SU-DHL-6 (cell line): ENCODE data around the gene C2orf92.

Source experiments
- H2AFZ ChIP-seq: fragments of 200-600 bp; sonication (generic); 2 replicates; pipeline ENCODE4 v1.6.1; 2014; ENCODE audit warnings: low read depth, mild to moderate bottlenecking, moderate library complexity, mixed read lengths, antibody characterized with exemption, low read length; ENCODE audit not compliant: severe bottlenecking
- H3F3A ChIP-seq: fragments of 200-600 bp; shearing (Covaris generic); 2 replicates; pipeline ENCODE4 v1.6.0; 2016; ENCODE audit warnings: antibody characterized with exemption, mild to moderate bottlenecking; ENCODE audit not compliant: insufficient read depth
- H3K27ac ChIP-seq: fragments of 200-600 bp; sonication (generic); 2 replicates; pipeline ENCODE4 v1.5.1; 2016; ENCODE audit warnings: low read depth, mild to moderate bottlenecking, low read length, moderate library complexity, mixed read lengths
- H3K27me3 ChIP-seq: fragments of 200-600 bp; sonication (generic), shearing (Covaris generic); 2 replicates; pipeline ENCODE4 v1.6.0; 2014; ENCODE audit warnings: mild to moderate bottlenecking, low read length
- H3K36me3 ChIP-seq: fragments of 200-600 bp; sonication (generic); 2 replicates; pipeline ENCODE4 v1.6.1; 2014; ENCODE audit warnings: mild to moderate bottlenecking, low read length, mixed read lengths
- H3K4me2 ChIP-seq: fragments of 300-600, 200-600 bp; shearing (Covaris generic), sonication (generic); 2 replicates; pipeline ENCODE4 v1.6.0; 2014; ENCODE audit warnings: low read length, low read depth, mild to moderate bottlenecking; ENCODE audit not compliant: poor library complexity, severe bottlenecking
- H3K4me3 ChIP-seq: fragments of 200-600 bp; sonication (generic); 2 replicates; pipeline ENCODE4 v1.5.1; 2014; ENCODE audit warnings: antibody characterized with exemption, low read length, mild to moderate bottlenecking, mixed read lengths; ENCODE audit not compliant: insufficient read depth, poor library complexity, severe bottlenecking
- H3K79me2 ChIP-seq: fragments of 200-600 bp; sonication (generic); 2 replicates; pipeline ENCODE4 v1.6.1; 2014; ENCODE audit warnings: mild to moderate bottlenecking, low read length, moderate library complexity; ENCODE audit not compliant: insufficient read depth
- H3K9ac ChIP-seq: fragments of 200-600 bp; sonication (generic); 2 replicates; pipeline ENCODE4 v1.7.0; 2014; ENCODE audit warnings: mild to moderate bottlenecking, low read length
- H3K9me2 ChIP-seq: fragments of 200-600 bp; sonication (generic); replicated peaks from 2 replicates; pipeline ENCODE4 v1.6.1; 2014; ENCODE audit warnings: low read length; ENCODE audit not compliant: insufficient read depth
- H3K9me3 ChIP-seq: fragments of 200-600 bp; sonication (generic); 2 replicates; pipeline ENCODE4 v1.6.1; 2014; ENCODE audit warnings: low read length, mixed read lengths; ENCODE audit not compliant: insufficient read depth
- H4K20me1 ChIP-seq: fragments of 200-600 bp; sonication (generic); 2 replicates; pipeline ENCODE4 v1.6.1; 2014; ENCODE audit warnings: low read depth, mild to moderate bottlenecking, antibody characterized with exemption, low read length, moderate library complexity, mixed read lengths
- EZH2phosphoT487 ChIP-seq: fragments of 200-600 bp; sonication (generic), shearing (Covaris generic); conservative IDR thresholded peaks from 2 replicates; pipeline ENCODE4 v1.6.1; 2018; ENCODE audit warnings: mild to moderate bottlenecking, antibody characterized with exemption, low read length, moderate library complexity, mixed read lengths
- TF ChIP-seq, protein P1 (sequence below): fragments of 200-600 bp; sonication (generic); IDR thresholded peaks from one replicate; pipeline ENCODE4 v1.5.1; 2017; ENCODE audit warnings: antibody characterized with exemption, mild to moderate bottlenecking, low read length, moderate library complexity; ENCODE audit not compliant: insufficient read depth, poor library complexity, severe bottlenecking

C2orf92 gene

DNA sequence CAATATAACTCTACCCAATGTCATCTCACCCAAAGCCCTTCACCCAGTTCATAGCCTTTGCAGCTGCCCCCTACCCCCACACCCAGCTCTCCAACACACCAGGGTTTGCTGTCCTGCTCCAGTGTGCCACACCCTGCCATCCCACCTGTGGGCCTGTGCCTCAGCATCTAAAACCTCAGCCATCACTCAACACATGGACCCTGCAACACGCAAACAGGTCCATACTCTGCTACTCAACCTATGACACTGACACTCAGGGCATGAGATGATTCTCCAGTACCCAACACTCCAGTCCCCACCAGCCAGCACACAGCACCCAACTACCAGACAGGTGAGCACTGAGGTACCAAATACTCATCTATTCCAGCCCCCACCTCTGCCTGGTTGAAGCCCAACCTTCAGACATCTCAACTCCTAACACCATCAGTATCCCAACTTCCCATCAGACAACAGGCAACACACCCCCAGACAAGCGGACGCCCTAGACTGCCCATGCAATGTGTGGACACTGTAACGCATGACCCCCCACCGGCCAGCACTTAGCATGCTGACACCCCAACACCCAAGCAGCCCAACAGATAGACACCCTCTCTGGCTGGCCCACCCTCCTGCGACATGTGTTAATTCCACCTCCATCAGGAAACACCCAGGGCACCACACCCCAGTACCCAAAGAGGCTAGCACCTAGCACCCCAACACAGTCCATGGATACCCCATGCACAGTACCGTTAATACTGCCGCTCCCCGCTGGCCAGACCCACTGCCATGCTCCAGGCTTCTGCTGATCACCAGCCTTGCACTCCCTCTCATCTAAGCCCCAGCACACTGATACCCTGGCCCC, 68.9 kb downstream of the C2orf92 start:
- Histone ChIP-seq H3K36me3 (no peaks in the 10 kb centered on the region), H4K20me1 (no peaks in the 10 kb centered on the region), H2AFZ (no peak overlapping the region), H3K9me3 (no peaks in the 10 kb centered on the region), H3F3A (no peaks in the 10 kb centered on the region), H3K79me2 (no peaks in the 10 kb centered on the region), H3K4me2 (no peak overlapping the region), H3K9ac (no peak overlapping the region), H3K9me2 (no peaks in the 10 kb centered on the region), H3K27me3 (no peaks in the 10 kb centered on the region), H3K4me3 (no peak overlapping the region), H3K27ac (no peak overlapping the region)
- TF ChIP-seq, protein P1, sequence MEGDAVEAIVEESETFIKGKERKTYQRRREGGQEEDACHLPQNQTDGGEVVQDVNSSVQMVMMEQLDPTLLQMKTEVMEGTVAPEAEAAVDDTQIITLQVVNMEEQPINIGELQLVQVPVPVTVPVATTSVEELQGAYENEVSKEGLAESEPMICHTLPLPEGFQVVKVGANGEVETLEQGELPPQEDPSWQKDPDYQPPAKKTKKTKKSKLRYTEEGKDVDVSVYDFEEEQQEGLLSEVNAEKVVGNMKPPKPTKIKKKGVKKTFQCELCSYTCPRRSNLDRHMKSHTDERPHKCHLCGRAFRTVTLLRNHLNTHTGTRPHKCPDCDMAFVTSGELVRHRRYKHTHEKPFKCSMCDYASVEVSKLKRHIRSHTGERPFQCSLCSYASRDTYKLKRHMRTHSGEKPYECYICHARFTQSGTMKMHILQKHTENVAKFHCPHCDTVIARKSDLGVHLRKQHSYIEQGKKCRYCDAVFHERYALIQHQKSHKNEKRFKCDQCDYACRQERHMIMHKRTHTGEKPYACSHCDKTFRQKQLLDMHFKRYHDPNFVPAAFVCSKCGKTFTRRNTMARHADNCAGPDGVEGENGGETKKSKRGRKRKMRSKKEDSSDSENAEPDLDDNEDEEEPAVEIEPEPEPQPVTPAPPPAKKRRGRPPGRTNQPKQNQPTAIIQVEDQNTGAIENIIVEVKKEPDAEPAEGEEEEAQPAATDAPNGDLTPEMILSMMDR: no peak
- no peak for TF ChIP-seq EZH2phosphoT487

DNA sequence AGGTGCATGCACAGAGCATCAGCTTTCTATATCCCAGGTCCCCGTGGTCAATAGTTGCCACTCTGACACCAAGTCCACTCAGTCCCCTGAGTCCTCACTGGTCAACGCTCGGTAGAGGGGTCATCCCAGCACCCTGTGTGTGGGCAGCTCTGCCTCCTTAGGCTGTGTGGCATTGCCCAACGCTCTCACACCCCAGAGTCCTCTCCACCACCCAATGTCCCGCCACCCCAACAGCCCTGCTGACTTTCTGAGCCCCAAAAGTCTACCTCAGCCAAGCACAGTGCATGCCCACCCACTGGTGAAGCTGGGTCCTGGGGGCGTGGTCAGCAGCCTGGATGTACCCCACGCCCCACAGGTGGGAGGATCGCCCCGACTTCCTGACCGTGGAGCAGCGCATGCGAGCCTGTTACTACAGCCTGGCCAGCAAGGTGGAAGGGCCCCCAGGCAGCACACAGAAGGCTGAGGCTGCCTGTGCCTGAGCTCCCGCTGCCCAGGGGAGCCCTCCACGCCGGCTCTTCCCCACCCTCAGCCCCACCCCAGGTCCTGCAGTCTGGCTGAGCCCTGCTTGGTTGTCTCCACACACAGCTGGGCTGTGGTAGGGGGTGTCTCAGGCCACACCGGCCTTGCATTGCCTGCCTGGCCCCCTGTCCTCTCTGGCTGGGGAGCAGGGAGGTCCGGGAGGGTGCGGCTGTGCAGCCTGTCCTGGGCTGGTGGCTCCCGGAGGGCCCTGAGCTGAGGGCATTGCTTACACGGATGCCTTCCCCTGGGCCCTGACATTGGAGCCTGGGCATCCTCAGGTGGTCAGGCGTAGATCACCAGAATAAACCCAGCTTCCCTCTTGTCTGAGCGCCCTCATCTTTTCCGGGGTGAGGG, 69.7 kb downstream of the C2orf92 start:
- H3K9me3 ChIP-seq: no peaks in the 10 kb centered on the region
- no peak overlapping the region for H2AFZ ChIP-seq
- H3K79me2 ChIP-seq: no peaks in the 10 kb centered on the region
- no peaks in the 10 kb centered on the region for H3K9me2 ChIP-seq
- H4K20me1 ChIP-seq: no peaks in the 10 kb centered on the region
- H3K27me3 ChIP-seq: no peaks in the 10 kb centered on the region
- no peak overlapping the region for H3K27ac ChIP-seq
- H3K4me2 ChIP-seq: no peak overlapping the region
- H3K9ac ChIP-seq: no peak overlapping the region
- no peaks in the 10 kb centered on the region for H3F3A ChIP-seq
- H3K4me3 ChIP-seq: no peak overlapping the region
- no peaks in the 10 kb centered on the region for H3K36me3 ChIP-seq
- TF ChIP-seq, protein P1: no peak
- TF ChIP-seq EZH2phosphoT487: no peak

DNA sequence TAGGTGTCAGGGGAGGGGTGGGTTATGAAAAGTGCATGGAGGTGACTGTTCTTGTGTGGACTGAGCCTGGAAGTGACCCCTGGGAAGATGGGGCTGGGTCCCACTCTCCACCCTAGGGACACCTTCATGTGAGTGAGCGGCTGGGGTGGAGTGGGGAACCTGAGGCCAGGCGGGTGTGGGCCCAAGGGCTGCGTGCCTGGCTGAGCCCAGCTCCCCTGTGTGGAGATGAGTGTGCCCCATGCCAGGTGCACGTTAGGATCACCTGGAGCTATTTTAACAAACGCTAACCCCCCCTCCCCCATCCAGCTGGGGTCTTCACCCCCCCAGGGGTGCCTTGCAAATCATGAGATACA, 70.4 kb downstream of the C2orf92 start:
- no peaks in the 10 kb centered on the region for H3K27me3 ChIP-seq
- H3K27ac ChIP-seq: no peak overlapping the region
- H3K4me2 ChIP-seq: no peak overlapping the region
- H3K4me3 ChIP-seq: no peak overlapping the region
- no peaks in the 10 kb centered on the region for H3K9me2 ChIP-seq
- no peaks in the 10 kb centered on the region for H3K36me3 ChIP-seq
- no peaks in the 10 kb centered on the region for H4K20me1 ChIP-seq
- no peaks in the 10 kb centered on the region for H3K79me2 ChIP-seq
- H3K9ac ChIP-seq: no peak overlapping the region
- no peak overlapping the region for H2AFZ ChIP-seq
- H3F3A ChIP-seq: no peaks in the 10 kb centered on the region
- no peak for TF ChIP-seq EZH2phosphoT487
- TF ChIP-seq, protein P1: no peak
- no peaks in the 10 kb centered on the region for H3K9me3 ChIP-seq
